ENCODE results near the gene SNX11. TPM values are rescaled to one million over a fixed set of nuclear protein-coding genes. Genes with fewer than 3 reads are reported as not detected.

Gene SNX11
- total and polyA plus RNA-seq, 2 of the 8 experiments (the other 6 are each of a cell fraction or from before 2014, with no cell fraction given): 21.1 to 21.4 TPM

GRCh38 chr17:48071654-48072053 lies 35.9 kb upstream of the SNX11 start:
- Histone ChIP-seq H2BK120ac (replicated peaks; ENCODE audit: low read depth, low read length) (no peak overlapping the region), H3K14ac (ENCODE audit: insufficient read length) (no peak overlapping the region), H3K23me2 (ENCODE audit: low read depth, low read length) (no peaks in the 10 kb centered on the region), H2BK12ac (ENCODE audit: low read depth, low read length) (no peak overlapping the region), H2AFZ (ENCODE audit: low read length) (no peak overlapping the region), H3K23ac (ENCODE audit: insufficient read length) (no peak overlapping the region), H3K36me3 (ENCODE audit: control insufficient read depth in 2 of 4, insufficient read depth in 4 of 4, low read length in 3 of 4) (peaks cover 15 to 65% (median 40%) of the 10 kb centered on the region in 4 experiments), H3K4me3 (ENCODE audit: extremely low read depth in 1 of 4, insufficient read depth in 2 of 4, low read depth in 3 of 4, low read length in 4 of 4) (no peak overlapping the region), H3K56ac (replicated peaks; ENCODE audit: insufficient read length, low read depth, low read length) (no peak overlapping the region), H3K9ac (replicated peaks in 1 of 4; ENCODE audit: extremely low read depth in 1 of 4, low read depth in 3 of 4, low read length in 3 of 4) (no peak overlapping the region), H3K4me1 (replicated peaks in 1 of 4; ENCODE audit: control insufficient read depth in 3 of 4, insufficient read depth in 4 of 4, low read length in 3 of 4) (no peaks in the 10 kb centered on the region; a peak in 1 of 7 replicates), H4K5ac (ENCODE audit: insufficient read length, low read depth, low read length) (no peak overlapping the region), H4K8ac (ENCODE audit: extremely low read depth, insufficient read depth, low read length) (no peak overlapping the region), H4K91ac (replicated peaks; ENCODE audit: insufficient read length, low read length) (no peak overlapping the region), H2BK5ac (ENCODE audit: low read depth, low read length) (no peak overlapping the region), H3K4me2 (ENCODE audit: insufficient read depth in 1 of 2, low read depth in 2 of 2, low read length in 2 of 2) (no peak overlapping the region), H3K4ac (replicated peaks; ENCODE audit: insufficient read length, low read depth, low read length) (no peak overlapping the region), H3K79me1 (ENCODE audit: low read depth, low read length) (no peaks in the 10 kb centered on the region), H3K9me3 (ENCODE audit: insufficient read depth in 2 of 2, low read depth in 1 of 2, low read length in 1 of 2) (no peaks in the 10 kb centered on the region), H3K18ac (ENCODE audit: extremely low read depth, low read length) (no peak overlapping the region), H2BK20ac (ENCODE audit: low read length) (no peak overlapping the region), H2AK5ac (ENCODE audit: low read depth, low read length) (no peak overlapping the region), H4K20me1 (replicated peaks in 1 of 2; ENCODE audit: control insufficient read depth in 1 of 2, insufficient read depth in 2 of 2, low read length in 2 of 2) (peaks cover 2 to 8% of the 10 kb centered on the region in 2 experiments), H2BK15ac (ENCODE audit: low read length) (no peak overlapping the region), H3K79me2 (ENCODE audit: control insufficient read depth in 1 of 2, insufficient read depth in 2 of 2, low read length in 2 of 2) (0 out of 4 replicates have a peak, but pooled peaks cover 0 to 5% of the 10 kb centered on the region in 2 experiments), H3K27me3 (replicated peaks in 1 of 4; ENCODE audit: control insufficient read depth in 3 of 4, extremely low read depth in 1 of 4, insufficient read depth in 3 of 4, low read length in 3 of 4) (no peaks in the 10 kb centered on the region), H3K27ac (ENCODE audit: low read depth, low read length) (no peak overlapping the region)
- no peak for DNase-seq (ENCODE audit: low read depth in 1 of 2, low spot score in 2 of 2)
- ChIA-PET POLR2A (ENCODE audit: partially characterized antibody) (interaction anchor here (13.7 to 41.8 kb wide), 2 partner anchors 9 to 34 kb away, joined by 249 to 1227 read pairs; partner anchors contain the start of genes COPZ2 and NFE2L1), CTCF (ENCODE audit: partially characterized antibody) (interaction anchor here (1.0 to 14.0 kb wide), 6 partner anchors 10 to 43 kb away, joined by 3 to 203 read pairs (median 52); partner anchors contain the start of gene NFE2L1)
- WGBS, 2 experiments (ENCODE audit: extremely low coverage in 1 of 2, insufficient coverage in 1 of 2, insufficient read length in 1 of 2, insufficient replicate concordance in 2 of 2, low coverage in 1 of 2, low lambda C conversion rate in 2 of 2, missing lambda C conversion rate in 1 of 2): 73% methylated on average over 2 of the region's 2 CpGs; no CpG with 5 or more reads in 1 of the 2 experiments
- no peak for FAIRE-seq
- no peak for TF ChIP-seq RNF2 (IDR thresholded peaks at IDR 0.05; ENCODE audit: borderline replicate concordance, low read depth, low read length, missing control alignments, poor library complexity, severe bottlenecking)
- no peak for TF ChIP-seq ASH2L (IDR thresholded peaks at IDR 0.05; ENCODE audit: low read length)
- TF ChIP-seq CHD1 (IDR thresholded peaks at IDR 0.05; ENCODE audit: low read depth, low read length): no peak
- TF ChIP-seq EP300 (IDR thresholded peaks at IDR 0.05; ENCODE audit: borderline replicate concordance in 1 of 2, low read depth in 2 of 2, low read length in 2 of 2): no peak
- TF ChIP-seq USF2 (IDR thresholded peaks at IDR 0.05; ENCODE audit: low read length): no peak
- no peak for TF ChIP-seq RBBP5 (IDR thresholded peaks at IDR 0.05; ENCODE audit: borderline replicate concordance, low read depth, low read length)
- TF ChIP-seq SIX5 (IDR thresholded peaks at IDR 0.05; ENCODE audit: low read depth, low read length): no peak
- TF ChIP-seq CHD2 (IDR thresholded peaks at IDR 0.05; ENCODE audit: low read length): no peak
- no peak for TF ChIP-seq YY1 (IDR thresholded peaks at IDR 0.05; ENCODE audit: low read depth, low read length)
- TF ChIP-seq RAD21 (IDR thresholded peaks at IDR 0.05 in 1 of 2, conservative IDR thresholded peaks at IDR 0.05 in 1 of 2; ENCODE audit: low read depth in 2 of 2, low read length in 2 of 2): no peak
